ENCODE measurements around the gene C2CD4A. TPM values are rescaled to one million over a fixed set of nuclear protein-coding genes. Genes with fewer than 3 reads are reported as not detected.

The C2CD4A gene
- total and polyA plus RNA-seq, 9 of the 15 experiments (the other 6 are each of a cell fraction or from before 2014, with no cell fraction given), result not detected

DNA sequence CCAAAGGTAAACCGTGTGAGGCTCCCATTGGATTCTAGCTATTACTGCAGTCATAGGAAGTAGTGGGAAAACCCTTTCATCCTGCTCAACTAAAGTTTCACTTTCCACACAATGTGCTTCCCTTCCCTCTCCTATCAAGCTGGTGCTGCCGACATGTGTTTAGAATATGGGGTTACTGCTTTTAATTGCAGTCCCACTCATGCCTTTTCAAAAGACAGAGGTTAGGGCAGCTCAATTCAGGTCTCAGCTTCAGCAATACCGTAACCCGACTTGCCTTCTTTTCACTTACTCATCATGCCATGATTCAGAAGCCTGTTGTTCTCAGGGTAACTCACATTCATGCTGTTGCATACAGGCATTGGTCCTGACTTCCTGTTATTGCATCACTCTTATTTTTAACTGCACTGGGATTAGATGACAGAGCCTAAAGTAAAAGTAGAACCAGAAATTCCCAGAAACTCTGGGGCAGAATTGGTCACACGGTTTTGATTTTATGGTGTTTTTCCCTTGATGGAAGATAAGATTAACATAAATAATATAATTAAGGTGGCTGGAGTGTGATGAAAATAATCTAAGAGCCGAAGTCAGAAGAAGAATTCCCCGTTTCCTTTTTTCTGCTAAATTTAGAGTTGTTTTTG lies 52.6 kb downstream of the C2CD4A start (continued):
- TF ChIP-seq, protein P1, sequence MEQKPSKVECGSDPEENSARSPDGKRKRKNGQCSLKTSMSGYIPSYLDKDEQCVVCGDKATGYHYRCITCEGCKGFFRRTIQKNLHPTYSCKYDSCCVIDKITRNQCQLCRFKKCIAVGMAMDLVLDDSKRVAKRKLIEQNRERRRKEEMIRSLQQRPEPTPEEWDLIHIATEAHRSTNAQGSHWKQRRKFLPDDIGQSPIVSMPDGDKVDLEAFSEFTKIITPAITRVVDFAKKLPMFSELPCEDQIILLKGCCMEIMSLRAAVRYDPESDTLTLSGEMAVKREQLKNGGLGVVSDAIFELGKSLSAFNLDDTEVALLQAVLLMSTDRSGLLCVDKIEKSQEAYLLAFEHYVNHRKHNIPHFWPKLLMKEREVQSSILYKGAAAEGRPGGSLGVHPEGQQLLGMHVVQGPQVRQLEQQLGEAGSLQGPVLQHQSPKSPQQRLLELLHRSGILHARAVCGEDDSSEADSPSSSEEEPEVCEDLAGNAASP (IDR thresholded peaks at IDR 0.05), result no peak
- TF ChIP-seq CXXC5 (CRISPR knock-in tag; IDR thresholded peaks at IDR 0.05) (0 out of 2 replicates have a peak, but pooled peaks have one; percentile 28), FOSL1 (tag; conservative IDR thresholded peaks at IDR 0.05) (peak; percentile 83), SOX6 (IDR thresholded peaks at IDR 0.05) (peak; percentile 42; the same call in 1 of the 2 replicates), SMAD1 (IDR thresholded peaks at IDR 0.05; ENCODE audit: low read depth, low read length, partially characterized antibody) (no peak), RBM39 (optimal IDR thresholded peaks at IDR 0.05; ENCODE audit: low read depth, low read length) (no peak), ESRRB (CRISPR knock-in tag; IDR thresholded peaks at IDR 0.05; ENCODE audit: borderline replicate concordance) (no peak), CTBP1 (IDR thresholded peaks at IDR 0.05; ENCODE audit: borderline replicate concordance) (0 out of 2 replicates have a peak, but pooled peaks have one; percentile 18), TARDBP (IDR thresholded peaks at IDR 0.05) (no peak), JUND (IDR thresholded peaks at IDR 0.05; ENCODE audit: borderline replicate concordance, low read depth, low read length) (peak; percentile 91), JUND (tag; IDR thresholded peaks at IDR 0.05; ENCODE audit: borderline replicate concordance, low read depth, low read length) (peak; percentile 86), MAFK (IDR thresholded peaks at IDR 0.05; ENCODE audit: low read length) (peak; percentile 62), ZNF584 (CRISPR knock-in tag; IDR thresholded peaks at IDR 0.05; ENCODE audit: low read depth) (peak; percentile 64; the same call in 1 of the 2 replicates), ELF1 (tag; IDR thresholded peaks at IDR 0.05) (peak; percentile 88), NCOA6 (IDR thresholded peaks at IDR 0.05) (no peak), ZBTB17 (CRISPR knock-in tag; IDR thresholded peaks at IDR 0.05) (no peak), U2AF1 (optimal IDR thresholded peaks at IDR 0.05; ENCODE audit: low read depth, low read length) (no peak), POLR2H (tag; IDR thresholded peaks at IDR 0.05; ENCODE audit: low read depth) (peak; percentile 58), CEBPG (CRISPR knock-in tag; IDR thresholded peaks at IDR 0.05) (peak; percentile 94), CEBPG (tag; conservative IDR thresholded peaks at IDR 0.05 in 1 of 2, IDR thresholded peaks at IDR 0.05 in 1 of 2) (peak; percentile 100), HDAC1 (IDR thresholded peaks at IDR 0.05) (no peak), CBX2 (IDR thresholded peaks at IDR 0.05; ENCODE audit: insufficient read depth, low read length, poor library complexity, severe bottlenecking) (no peak)
- TF ChIP-seq, protein P2, sequence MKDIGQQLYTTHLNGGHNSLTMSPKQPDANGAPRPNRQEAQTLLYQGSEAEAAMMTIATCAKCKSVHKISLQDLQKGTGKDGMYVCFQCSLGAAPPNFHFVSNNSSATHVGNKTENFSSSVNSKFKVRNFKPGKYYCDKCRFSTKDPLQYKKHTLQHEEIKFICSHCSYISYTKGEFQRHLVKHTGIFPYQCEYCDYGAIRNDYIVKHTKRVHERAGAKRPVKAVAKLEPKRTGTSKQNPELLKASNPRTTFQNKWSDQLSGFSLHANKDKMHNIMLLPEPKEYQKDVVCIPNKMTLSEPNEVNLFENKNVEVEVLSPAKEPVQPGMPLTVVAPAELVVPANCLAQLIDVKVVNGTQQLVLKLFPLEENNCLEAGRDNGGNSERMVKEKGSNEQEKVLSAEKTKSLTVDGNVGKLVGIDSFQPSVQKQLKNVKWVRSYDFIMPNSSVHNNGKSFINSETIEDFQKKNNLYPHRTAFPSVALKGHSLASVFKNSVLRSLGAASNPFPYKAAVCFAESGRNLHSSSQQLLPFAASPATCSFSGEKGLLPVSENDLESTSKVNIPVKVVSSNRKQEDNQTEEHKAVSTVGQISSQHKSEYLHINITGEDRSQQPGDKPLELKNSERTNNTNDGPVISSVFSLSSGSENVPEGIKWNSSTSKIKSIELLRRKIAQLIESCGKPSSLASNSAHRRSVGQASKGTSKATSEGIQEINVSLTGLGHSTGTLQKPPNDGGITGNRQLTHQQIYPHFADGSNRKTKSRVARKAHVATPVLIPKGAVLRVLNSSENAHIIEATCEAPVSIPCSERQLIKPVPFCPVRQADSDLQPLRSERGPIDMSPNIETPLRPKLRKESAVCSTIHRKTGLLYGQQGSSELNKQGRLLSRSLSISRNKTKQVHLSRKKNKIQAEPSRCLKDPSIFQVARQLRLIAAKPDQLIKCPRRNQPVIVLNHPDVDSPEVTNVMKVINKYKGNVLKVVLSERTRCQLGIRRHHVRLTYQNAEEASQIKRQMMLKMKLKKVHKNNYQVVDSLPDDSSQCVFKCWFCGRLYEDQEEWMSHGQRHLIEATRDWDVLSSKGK (CRISPR knock-in tag; IDR thresholded peaks at IDR 0.05), result no peak
- TF ChIP-seq, protein P3, sequence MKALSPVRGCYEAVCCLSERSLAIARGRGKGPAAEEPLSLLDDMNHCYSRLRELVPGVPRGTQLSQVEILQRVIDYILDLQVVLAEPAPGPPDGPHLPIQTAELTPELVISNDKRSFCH (CRISPR knock-in tag; IDR thresholded peaks at IDR 0.05), result no peak
- TF ChIP-seq, protein P3 (tag; IDR thresholded peaks at IDR 0.05), result 0 out of 2 replicates have a peak, but pooled peaks have one; percentile 16

All from K562 (cell line).